Measurements from ENCODE around the gene TMEM179B. TPM values are rescaled to one million over a fixed set of nuclear protein-coding genes. Genes with fewer than 3 reads are reported as not detected.
"Not testable (repeated sequence)": the region's sequence is repeated elsewhere in the genome, so short reads cannot be mapped to it uniquely, and the experiment has no call there.

Gene TMEM179B
- total RNA-seq (22.1 TPM), polyA plus RNA-seq (ENCODE audit: insufficient read depth in 1 of 8, insufficient read length in 8 of 8, low replicate concordance in 1 of 8) (10 to 100 TPM; 24.4 to 33.8 (median 29.8) TPM)
- long read RNA-seq, donor 1, partial matches to known transcripts: 0 of 2 reads
- long read RNA-seq, donor 1, other reads (novel, unspliced or antisense): 0 of 2 reads
- long read RNA-seq, donor 2, partial matches to known transcripts: 0 of 4 reads
- long read RNA-seq, donor 2, other reads (novel, unspliced or antisense): 0 of 4 reads
- long read RNA-seq, donor 3, transcript TMEM179B-201 (5 exons, 1,023 nt): major isoform, 15 of 15 reads
- long read RNA-seq, donor 3, partial matches to known transcripts: 0 of 15 reads
- long read RNA-seq, donor 3, other reads (novel, unspliced or antisense): 0 of 15 reads
- long read RNA-seq, donor 4, transcript TMEM179B-201 (5 exons, 1,023 nt): major isoform, 8 of 8 reads
- long read RNA-seq, donor 4, partial matches to known transcripts: 0 of 8 reads
- long read RNA-seq, donor 4, other reads (novel, unspliced or antisense): 0 of 8 reads
- long read RNA-seq, donor 5, transcript TMEM179B-201 (5 exons, 1,023 nt): major isoform, 18 of 32 reads
- long read RNA-seq, donor 5, partial matches to known transcripts: 5 of 32 reads
- long read RNA-seq, donor 5, other reads (novel, unspliced or antisense): 6 of 32 reads
- long read RNA-seq, donor 6, transcript TMEM179B-201 (5 exons, 1,023 nt): major isoform, 26 of 27 reads
- long read RNA-seq, donor 6, partial matches to known transcripts: 0 of 27 reads
- long read RNA-seq, donor 6, other reads (novel, unspliced or antisense): 0 of 27 reads
- long read RNA-seq, donor 7, transcript TMEM179B-201 (5 exons, 1,023 nt): major isoform, 13 of 14 reads
- long read RNA-seq, donor 7, partial matches to known transcripts: 0 of 14 reads
- long read RNA-seq, donor 7, other reads (novel, unspliced or antisense): 0 of 14 reads
- long read RNA-seq, donor 8, transcript TMEM179B-201 (5 exons, 1,023 nt): major isoform, 18 of 27 reads
- long read RNA-seq, donor 8, partial matches to known transcripts: 7 of 27 reads
- long read RNA-seq, donor 8, other reads (novel, unspliced or antisense): 0 of 27 reads
- long read RNA-seq, donor 9, transcript TMEM179B-201 (5 exons, 1,023 nt): major isoform, 11 of 11 reads
- long read RNA-seq, donor 9, partial matches to known transcripts: 0 of 11 reads
- long read RNA-seq, donor 9, other reads (novel, unspliced or antisense): 0 of 11 reads
- long read RNA-seq, donor 10, transcript TMEM179B-201 (5 exons, 1,023 nt): major isoform, 13 of 13 reads
- long read RNA-seq, donor 10, partial matches to known transcripts: 0 of 13 reads
- long read RNA-seq, donor 10, other reads (novel, unspliced or antisense): 0 of 13 reads
- long read RNA-seq, donor 11, transcript TMEM179B-201 (5 exons, 1,023 nt): major isoform, 18 of 24 reads
- long read RNA-seq, donor 11, partial matches to known transcripts: 5 of 24 reads
- long read RNA-seq, donor 11, other reads (novel, unspliced or antisense): 0 of 24 reads

- H3K27ac ChIP-seq (ENCODE audit: low read length): peak within 1 kb of the TSS; percentile 93
- H3K27me3 ChIP-seq (ENCODE audit: control insufficient read depth, insufficient read depth, low read length): no peaks in the 10 kb centered on the region
- no peaks in the 10 kb centered on the region for H3K9me3 ChIP-seq (replicated peaks; ENCODE audit: control insufficient read depth, low read depth, low read length)
- peak within 1 kb of the TSS; percentile 88 for H3K4me3 ChIP-seq (ENCODE audit: low read length)
- DNase-seq: peak; percentile 99
- WGBS (ENCODE audit: insufficient coverage): under 1% methylated on average over 88 of the region's 88 CpGs
- peaks cover 28% of the 10 kb centered on the region for H3K4me1 ChIP-seq (ENCODE audit: control insufficient read depth, insufficient read depth, low read length)
- peaks cover 32% of the 10 kb centered on the region for H3K36me3 ChIP-seq (ENCODE audit: control insufficient read depth, insufficient read depth, low read length)
These were observed at the start of gene TMEM179B for GRCh38 chr11:62787005-62787759. TSS of gene TMEM179B (plus strand) at chr11:62787402. CDS start at chr11:62787432, 30 bp downstream.

DNA sequence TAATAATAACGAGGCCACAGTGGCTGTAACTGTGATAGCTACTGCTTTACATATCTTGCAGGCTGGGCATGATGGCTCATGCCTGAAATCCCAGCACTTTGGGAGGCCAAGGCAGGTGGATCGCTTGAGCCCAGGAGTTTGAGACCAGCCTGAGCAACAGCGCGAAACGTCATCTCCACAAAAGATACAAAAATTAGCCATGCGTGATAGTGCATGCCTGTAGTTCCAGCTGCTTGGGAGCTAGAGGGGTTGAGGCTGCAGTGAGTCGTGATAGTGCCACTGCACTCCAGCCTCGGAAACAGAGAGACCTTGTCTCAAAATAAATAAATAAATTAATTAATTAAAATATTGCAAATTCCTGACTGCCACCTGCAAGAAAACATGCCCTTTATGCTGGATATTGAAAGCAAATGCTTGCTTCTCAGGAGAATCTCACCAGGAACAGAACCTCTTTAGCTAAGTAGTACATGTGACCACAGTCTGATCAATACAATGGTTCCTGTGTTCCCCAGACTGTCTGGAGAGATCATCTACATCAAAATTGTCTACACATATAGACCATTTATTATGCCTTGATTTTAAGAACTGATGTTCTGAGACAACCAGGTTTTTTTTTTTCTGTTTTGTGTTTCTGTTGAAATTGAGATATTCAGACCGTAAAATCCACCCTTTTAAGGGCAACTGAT is 39.6 kb upstream of the TMEM179B start:
- Histone ChIP-seq H3K27me3 (ENCODE audit: control insufficient read depth, insufficient read depth, low read length) (no peaks in the 10 kb centered on the region), H3K27ac (ENCODE audit: low read length) (no peak overlapping the region), H3K9me3 (replicated peaks; ENCODE audit: control insufficient read depth, low read depth, low read length) (no peaks in the 10 kb centered on the region), H3K4me1 (ENCODE audit: control insufficient read depth, insufficient read depth, low read length) (peaks cover 2% of the 10 kb centered on the region), H3K4me3 (ENCODE audit: low read length) (no peak overlapping the region), H3K36me3 (ENCODE audit: control insufficient read depth, insufficient read depth, low read length) (peaks cover 22% of the 10 kb centered on the region)
- DNase-seq: no peak
- WGBS (ENCODE audit: insufficient coverage): 93% methylated on average over 1 of the region's 9 CpGs

GRCh38 chr11:62749931-62750330 is 37.3 kb upstream of the TMEM179B start:
- no CpG with 5 or more reads among the region's 5 CpGs for WGBS (ENCODE audit: insufficient coverage)
- peaks cover 15% of the 10 kb centered on the region for H3K4me1 ChIP-seq (ENCODE audit: control insufficient read depth, insufficient read depth, low read length)
- not testable (repeated sequence) for DNase-seq

DNA sequence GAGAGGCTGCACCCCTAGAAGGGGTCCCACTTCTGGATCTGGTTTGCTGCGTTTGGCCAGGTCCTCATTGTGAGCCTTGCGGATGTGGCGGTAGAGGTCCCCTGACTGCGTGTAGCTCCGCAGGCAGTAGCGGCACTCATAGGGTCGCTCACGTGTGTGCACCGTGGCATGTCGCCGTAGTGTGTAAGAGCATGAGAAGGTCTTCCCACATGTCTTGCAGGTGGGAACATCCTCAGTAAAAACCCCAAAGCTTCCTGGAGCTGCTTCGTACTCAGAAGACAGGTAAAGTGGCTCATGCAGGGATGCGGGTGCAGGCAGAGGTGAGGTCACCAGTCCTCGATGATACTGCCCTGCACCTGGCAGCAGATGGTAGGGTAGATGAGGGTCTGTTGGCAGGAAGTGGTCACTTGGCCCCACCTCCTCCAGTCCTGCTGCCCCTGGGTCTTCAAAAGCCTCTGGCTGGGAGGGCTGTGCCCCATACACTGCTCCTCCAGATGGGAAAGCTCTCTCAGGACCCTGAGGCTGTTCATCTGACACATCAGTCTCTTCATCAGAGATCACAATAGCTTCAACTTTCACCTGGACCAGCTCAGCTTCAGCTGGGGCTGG is 34.9 kb upstream of the TMEM179B start:
- H3K9me3 ChIP-seq (replicated peaks; ENCODE audit: control insufficient read depth, low read depth, low read length): no peaks in the 10 kb centered on the region
- H3K4me1 ChIP-seq (ENCODE audit: control insufficient read depth, insufficient read depth, low read length): peaks cover 15% of the 10 kb centered on the region
- H3K36me3 ChIP-seq (ENCODE audit: control insufficient read depth, insufficient read depth, low read length): peaks cover 26% of the 10 kb centered on the region
- H3K4me3 ChIP-seq (ENCODE audit: low read length): no peak overlapping the region
- no peak for DNase-seq
- H3K27ac ChIP-seq (ENCODE audit: low read length): no peak overlapping the region
- H3K27me3 ChIP-seq (ENCODE audit: control insufficient read depth, insufficient read depth, low read length): no peaks in the 10 kb centered on the region
- 93% methylated on average over 11 of the region's 14 CpGs for WGBS (ENCODE audit: insufficient coverage)

More at GRCh38 chr11:62749931-62750330, 37.3 kb upstream of the TMEM179B start:
- not testable (repeated sequence) for H3K9me3 ChIP-seq (replicated peaks; ENCODE audit: control insufficient read depth, low read depth, low read length); H3K4me3 ChIP-seq (ENCODE audit: low read length); H3K27me3 ChIP-seq (ENCODE audit: control insufficient read depth, insufficient read depth, low read length); H3K27ac ChIP-seq (ENCODE audit: low read length)
- H3K36me3 ChIP-seq (ENCODE audit: control insufficient read depth, insufficient read depth, low read length): peaks cover 30% of the 10 kb centered on the region

DNA sequence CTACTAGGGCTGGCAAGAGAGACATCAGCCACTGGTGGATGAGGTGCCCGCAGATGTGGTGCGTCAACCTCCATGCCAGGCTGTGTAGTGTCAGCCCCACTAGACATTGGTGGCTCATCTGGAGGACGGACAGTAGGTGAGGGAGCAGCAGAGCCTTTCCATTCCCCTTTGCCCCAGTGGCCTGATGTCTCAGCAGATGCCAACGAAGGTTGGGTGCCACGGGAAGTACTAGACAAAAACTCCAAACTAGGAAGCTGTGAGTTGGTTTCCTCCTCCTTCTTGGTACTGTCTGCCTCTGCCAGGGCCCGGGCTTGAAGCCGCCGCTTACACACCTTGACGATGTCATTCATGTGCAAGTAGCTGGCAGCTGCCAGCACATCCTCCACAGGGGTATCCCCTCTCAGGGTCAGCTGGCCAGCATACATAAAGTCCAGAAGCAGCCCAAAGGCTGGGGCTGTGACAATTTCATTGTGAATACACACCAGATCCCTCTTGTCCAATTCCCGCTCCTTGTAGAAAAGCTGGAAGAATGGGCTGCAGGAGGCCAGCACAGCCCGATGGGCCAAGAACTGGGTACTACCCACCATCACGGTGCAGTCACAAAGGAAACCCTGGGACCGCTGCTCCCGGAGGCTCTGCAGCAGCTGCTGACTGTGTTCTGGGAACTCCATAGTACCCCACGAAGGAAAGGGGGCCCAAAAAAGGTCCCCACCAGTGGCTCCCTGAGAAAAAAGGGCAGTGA is 34.0 kb upstream of the TMEM179B start:
- H3K27ac ChIP-seq (ENCODE audit: low read length): peak overlapping the region; percentile 96
- H3K4me3 ChIP-seq (ENCODE audit: low read length): peak overlapping the region; percentile 88
- H3K9me3 ChIP-seq (replicated peaks; ENCODE audit: control insufficient read depth, low read depth, low read length): no peaks in the 10 kb centered on the region
- peaks cover 15% of the 10 kb centered on the region for H3K4me1 ChIP-seq (ENCODE audit: control insufficient read depth, insufficient read depth, low read length)
- H3K27me3 ChIP-seq (ENCODE audit: control insufficient read depth, insufficient read depth, low read length): no peaks in the 10 kb centered on the region
- H3K36me3 ChIP-seq (ENCODE audit: control insufficient read depth, insufficient read depth, low read length): peaks cover 26% of the 10 kb centered on the region
- WGBS (ENCODE audit: insufficient coverage): 88% methylated on average over 14 of the region's 15 CpGs
- no peak for DNase-seq

GRCh38 chr11:62753736-62754603 is 33.2 kb upstream of the TMEM179B start, which contains the start of gene ZBTB3:
TSS of gene ZBTB3 (minus strand) at chr11:62754160. CDS start at chr11:62753664, 496 bp downstream.
- Histone ChIP-seq H3K9me3 (replicated peaks; ENCODE audit: control insufficient read depth, low read depth, low read length) (no peaks in the 10 kb centered on the region), H3K4me3 (ENCODE audit: low read length) (peak within 1 kb of the TSS; percentile 88), H3K36me3 (ENCODE audit: control insufficient read depth, insufficient read depth, low read length) (peaks cover 23% of the 10 kb centered on the region), H3K27me3 (ENCODE audit: control insufficient read depth, insufficient read depth, low read length) (no peaks in the 10 kb centered on the region), H3K27ac (ENCODE audit: low read length) (peak within 1 kb of the TSS; percentile 96), H3K4me1 (ENCODE audit: control insufficient read depth, insufficient read depth, low read length) (peaks cover 15% of the 10 kb centered on the region)
- peak; percentile 100 for DNase-seq
- WGBS (ENCODE audit: insufficient coverage): 0% methylated on average over 45 of the region's 47 CpGs

- Histone ChIP-seq H3K9me3 (replicated peaks; ENCODE audit: control insufficient read depth, low read depth, low read length) (no peaks in the 10 kb centered on the region), H3K4me1 (ENCODE audit: control insufficient read depth, insufficient read depth, low read length) (peaks cover 15% of the 10 kb centered on the region), H3K27me3 (ENCODE audit: control insufficient read depth, insufficient read depth, low read length) (no peaks in the 10 kb centered on the region), H3K4me3 (ENCODE audit: low read length) (no peak overlapping the region), H3K36me3 (ENCODE audit: control insufficient read depth, insufficient read depth, low read length) (peaks cover 18% of the 10 kb centered on the region), H3K27ac (ENCODE audit: low read length) (no peak overlapping the region)
- DNase-seq: no peak
- WGBS (ENCODE audit: insufficient coverage): 90% methylated on average over 2 of the region's 10 CpGs
These were observed 32.1 kb upstream of the TMEM179B start for GRCh38 chr11:62755086-62755615.

All from muscle of leg (tissue), 16 donors.